ENCODE data around the gene GAK.

Gene GAK

GRCh38 chr4:911871-912490, 20.1 kb downstream of the GAK start:
- no peak overlapping the region for H3K27ac ChIP-seq
- CTCF ChIA-PET: no interaction called here
- TF ChIP-seq CTCF (conservative IDR thresholded peaks at IDR 0.05; ENCODE audit: low read depth): no peak
- no peak for DNase-seq (ENCODE audit: low spot score)
- POLR2A ChIA-PET (ENCODE audit: low non-redundant PET): no interaction called here

- H3K27ac ChIP-seq: no peak overlapping the region
- DNase-seq (ENCODE audit: low spot score): no peak
- ChIA-PET POLR2A (ENCODE audit: low non-redundant PET) (no interaction called here), CTCF (no interaction called here)
- TF ChIP-seq CTCF (conservative IDR thresholded peaks at IDR 0.05; ENCODE audit: low read depth): no peak
Observed at GRCh38 chr4:911221-911751, 20.8 kb downstream of the GAK start.

GRCh38 chr4:910366-911091, 21.6 kb downstream of the GAK start:
- TF ChIP-seq CTCF (conservative IDR thresholded peaks at IDR 0.05; ENCODE audit: low read depth): no peak
- POLR2A ChIA-PET (ENCODE audit: low non-redundant PET): no interaction called here
- CTCF ChIA-PET: no interaction called here
- no peak overlapping the region for H3K27ac ChIP-seq
- DNase-seq (ENCODE audit: low spot score): no peak

- POLR2A ChIA-PET (ENCODE audit: low non-redundant PET): no interaction called here
Observed at GRCh38 chr4:909821-910220, 22.3 kb downstream of the GAK start.

GRCh38 chr4:909131-909571, 23.0 kb downstream of the GAK start:
- TF ChIP-seq CTCF (conservative IDR thresholded peaks at IDR 0.05; ENCODE audit: low read depth): no peak
- ChIA-PET CTCF (no interaction called here), POLR2A (ENCODE audit: low non-redundant PET) (no interaction called here)
- DNase-seq (ENCODE audit: low spot score): no peak
- no peak overlapping the region for H3K27ac ChIP-seq

More at GRCh38 chr4:909821-910220, 22.3 kb downstream of the GAK start:
- TF ChIP-seq CTCF (conservative IDR thresholded peaks at IDR 0.05; ENCODE audit: low read depth): no peak
- DNase-seq (ENCODE audit: low spot score): no peak
- CTCF ChIA-PET: no interaction called here
- H3K27ac ChIP-seq: no peak overlapping the region

GRCh38 chr4:907691-908425, 24.3 kb downstream of the GAK start:
- POLR2A ChIA-PET (ENCODE audit: low non-redundant PET): no interaction called here
- CTCF ChIA-PET: interaction anchor here (0.6 kb wide), 1 partner anchor 121 kb away, joined by 3 read pairs; no protein-coding TSS in a partner anchor
- H3K27ac ChIP-seq: no peak overlapping the region
- no peak for TF ChIP-seq CTCF (conservative IDR thresholded peaks at IDR 0.05; ENCODE audit: low read depth)
- no peak for DNase-seq (ENCODE audit: low spot score)
